HG03280 (cell line): Measurements from ENCODE around the gene UPK2.
"Not testable (repeated sequence)": the region's sequence is repeated elsewhere in the genome, so short reads cannot be mapped to it uniquely, and the experiment has no call there.

Experiments
- ATAC-seq: cut with Tn5 transposase; IDR thresholded peaks from one replicate; pipeline ENCODE4 v1.9.1; 2021; ENCODE audit warnings: mild to moderate bottlenecking, moderate library complexity; ENCODE audit not compliant: unreplicated experiment

The UPK2 gene

DNA sequence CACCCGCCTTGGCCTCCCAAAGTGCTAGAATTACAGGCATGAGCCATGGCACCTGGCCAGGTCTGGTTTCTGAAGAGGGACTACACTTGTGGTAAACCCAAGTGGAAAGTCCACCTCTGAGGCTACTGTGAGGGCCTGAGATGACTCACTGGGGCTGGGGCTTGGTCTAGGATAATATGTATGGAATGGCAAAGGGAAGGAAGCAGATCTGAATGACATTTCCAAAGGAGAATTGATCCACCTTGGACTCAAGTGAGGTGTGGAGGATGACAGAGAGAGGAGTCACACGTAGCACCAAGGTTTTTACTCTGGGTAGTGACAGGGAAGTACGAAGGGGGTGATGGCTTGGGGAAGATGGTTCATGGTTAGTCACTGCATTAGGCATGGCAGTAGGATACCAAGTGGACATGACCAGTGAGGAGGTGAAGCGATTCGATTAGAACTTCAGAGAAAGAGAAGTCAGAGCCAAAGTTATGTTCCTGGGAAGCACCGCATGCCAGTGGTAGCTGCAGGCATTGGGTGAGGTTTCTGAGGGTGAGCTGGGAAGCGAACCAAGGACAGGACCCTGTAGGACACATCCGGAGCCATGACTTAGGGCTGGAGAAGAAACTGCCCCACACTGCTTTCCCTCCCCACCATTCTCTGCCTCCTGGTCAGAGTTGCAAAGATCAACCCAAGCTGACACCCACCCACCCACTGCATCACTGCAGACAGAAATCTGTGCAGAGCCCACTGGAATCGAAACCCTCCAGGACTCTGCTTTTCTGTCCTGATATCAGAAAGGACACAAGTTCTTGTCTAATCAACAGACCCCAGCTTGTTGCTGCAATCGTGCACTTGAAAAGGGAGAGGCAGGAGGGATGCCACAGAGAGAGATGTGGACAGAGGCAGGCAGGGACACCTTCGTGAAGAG lies 17.4 kb upstream of the UPK2 start:
- no peak for ATAC-seq

DNA sequence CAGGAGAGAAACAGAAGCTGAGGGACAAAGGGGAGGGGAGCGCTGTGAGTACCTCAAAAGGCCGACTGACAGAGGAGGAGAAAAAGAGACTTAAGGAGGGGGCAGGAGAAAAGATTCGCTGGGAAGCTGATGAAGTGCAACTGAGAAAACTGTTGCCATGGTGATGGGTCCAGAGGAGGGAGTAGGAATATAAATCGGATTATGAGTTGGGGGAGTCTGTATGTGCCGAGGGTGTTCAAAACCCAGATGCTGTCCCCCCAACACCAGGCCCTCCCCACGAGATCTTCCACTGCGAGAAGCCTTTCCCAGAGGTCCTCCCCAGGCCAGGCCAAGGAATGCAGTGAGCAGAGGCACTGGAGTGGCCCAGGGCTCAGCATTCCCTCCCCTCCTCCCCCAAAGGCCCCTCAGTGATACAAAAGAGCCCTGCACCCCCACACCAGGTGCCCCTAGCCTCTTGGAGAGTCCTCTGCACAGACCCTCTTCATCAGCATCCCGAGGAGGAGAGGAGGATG lies 16.6 kb upstream of the UPK2 start:
- no peak for ATAC-seq

DNA sequence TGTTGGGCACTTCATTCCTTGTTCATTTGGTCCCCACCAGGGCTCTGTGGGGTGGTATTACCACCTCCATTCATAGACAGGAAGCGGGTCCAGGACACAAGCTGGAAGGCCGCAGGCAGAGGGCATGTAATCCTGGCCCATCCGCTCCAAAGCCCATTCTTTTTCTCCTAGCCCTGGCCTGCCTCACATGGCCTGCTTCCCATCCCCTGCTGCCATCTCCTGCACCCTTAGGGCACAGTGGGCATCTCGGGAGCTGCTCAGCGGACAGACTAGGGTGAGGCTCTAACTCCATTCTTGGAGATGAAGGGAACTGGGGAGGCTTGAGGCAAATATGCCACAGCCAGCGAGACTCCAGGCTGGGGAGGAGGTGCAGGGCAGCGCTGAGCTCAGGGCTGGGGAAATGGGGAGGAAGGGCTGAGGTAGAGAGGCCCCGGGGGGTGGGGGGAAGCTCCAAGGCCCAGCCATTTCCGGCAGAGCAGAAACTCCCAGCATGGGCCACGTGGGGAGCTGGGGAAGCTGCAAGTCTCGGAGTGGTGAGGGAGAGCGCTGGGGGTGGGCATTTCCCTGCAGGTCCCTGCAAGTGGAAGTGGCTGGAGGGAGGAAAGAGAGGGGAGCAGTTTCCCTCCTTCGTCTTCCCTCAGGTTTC lies 16.0 kb upstream of the UPK2 start:
- no peak for ATAC-seq

DNA sequence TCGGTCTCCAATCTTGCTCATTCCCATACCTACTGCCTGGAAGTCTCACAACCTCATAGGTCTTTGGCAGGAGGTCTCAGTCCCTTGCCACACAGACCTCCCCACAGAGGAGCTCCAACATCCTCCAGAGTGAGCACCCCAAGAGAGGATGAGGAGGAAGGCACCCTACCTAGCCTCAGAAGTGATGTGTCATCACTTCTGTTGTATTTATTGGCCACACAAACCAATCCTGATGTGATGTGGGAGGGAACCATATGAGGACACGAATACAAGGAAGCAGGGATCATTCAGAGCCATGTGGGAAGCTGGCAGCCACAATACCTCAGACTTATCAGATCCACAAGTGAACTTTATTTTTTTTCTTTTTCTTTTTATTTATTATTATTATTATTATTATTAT lies 9.0 kb upstream of the UPK2 start:
- no peak for ATAC-seq

DNA sequence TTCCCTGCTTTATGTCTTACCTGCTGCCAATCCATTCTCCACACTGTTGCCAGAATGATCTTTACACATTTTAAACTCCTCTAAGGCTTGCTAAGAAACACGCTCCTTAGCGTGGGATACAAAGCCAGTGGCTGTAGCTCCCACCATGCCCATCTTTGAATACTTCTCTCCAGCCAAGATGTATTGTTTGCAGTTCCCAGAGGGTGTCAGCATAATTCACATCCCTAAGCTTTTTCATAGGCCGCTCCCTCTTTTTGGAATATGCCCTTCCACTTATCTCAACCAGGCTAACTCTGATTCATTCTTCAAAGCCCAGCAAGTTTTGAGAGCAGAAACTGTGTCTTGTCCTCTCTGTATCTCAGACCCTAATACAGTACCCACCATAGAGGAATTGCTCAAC lies 8.1 kb upstream of the UPK2 start:
- ATAC-seq = no peak

DNA sequence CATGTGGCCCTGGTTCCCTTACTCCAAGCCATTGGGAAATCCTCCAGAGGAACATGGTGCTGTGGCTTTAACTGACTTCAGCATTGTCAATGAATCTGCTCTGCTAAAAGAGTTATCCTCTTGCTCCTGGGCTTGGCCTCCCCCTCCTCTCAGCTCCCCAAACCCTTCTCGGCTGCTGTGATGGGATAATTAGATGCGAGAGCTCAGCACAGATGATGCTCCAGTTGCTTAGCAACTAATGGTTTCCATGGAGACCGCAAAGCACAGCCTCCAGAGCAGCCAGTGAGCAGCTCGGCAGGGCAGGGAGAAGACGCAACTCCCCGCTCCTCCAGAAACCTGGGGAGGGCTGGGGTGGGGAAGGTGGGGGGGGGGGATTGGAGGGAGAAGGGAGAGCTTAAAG lies 2.8 kb upstream of the UPK2 start:
- ATAC-seq = no peak

DNA sequence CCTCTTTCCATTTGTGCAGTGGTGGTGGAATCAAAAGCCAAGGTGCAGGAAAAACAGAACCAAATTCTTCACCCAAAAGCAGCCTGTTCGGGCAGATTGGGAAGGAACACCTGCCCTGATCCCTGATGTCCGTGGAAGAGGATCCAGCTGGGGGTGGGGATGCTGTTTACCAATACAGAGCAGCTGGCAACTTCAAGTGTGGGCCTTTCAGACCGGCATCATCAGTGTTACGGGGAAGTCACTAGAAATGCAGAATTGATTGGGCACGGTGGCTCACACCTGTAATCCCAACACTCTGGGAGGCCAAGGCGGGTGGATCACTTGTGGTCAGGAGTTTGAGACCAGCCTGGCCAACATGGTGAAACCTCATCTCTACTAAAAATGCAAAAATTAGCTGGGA lies 2.1 kb upstream of the UPK2 start:
- ATAC-seq = not testable (repeated sequence)

DNA sequence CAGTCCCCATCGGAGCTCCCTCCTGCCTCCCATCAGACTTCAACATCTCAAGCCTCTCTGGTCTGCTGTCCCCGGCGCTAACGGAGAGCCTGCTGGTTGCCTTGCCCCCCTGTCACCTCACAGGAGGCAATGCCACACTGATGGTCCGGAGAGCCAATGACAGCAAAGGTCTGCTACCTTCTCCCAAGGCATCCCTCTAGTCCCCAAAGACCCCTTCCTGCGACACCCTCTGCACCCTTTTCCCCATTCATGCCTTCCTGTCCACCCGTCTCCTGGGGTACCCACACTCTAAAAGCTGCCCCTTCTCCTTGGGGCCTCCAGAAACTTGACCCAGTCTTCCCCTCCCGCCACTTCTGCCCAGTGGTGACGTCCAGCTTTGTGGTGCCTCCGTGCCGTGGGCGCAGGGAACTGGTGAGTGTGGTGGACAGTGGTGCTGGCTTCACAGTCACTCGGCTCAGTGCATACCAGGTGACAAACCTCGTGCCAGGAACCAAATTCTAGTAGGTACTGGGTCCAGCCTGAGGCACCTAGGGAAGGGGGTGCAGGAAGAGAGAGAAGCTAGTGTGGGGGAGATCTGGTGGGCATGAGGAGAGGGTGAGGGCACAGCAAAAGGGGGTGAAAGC lies 860 bp downstream of the UPK2 start:
- no peak for ATAC-seq

DNA sequence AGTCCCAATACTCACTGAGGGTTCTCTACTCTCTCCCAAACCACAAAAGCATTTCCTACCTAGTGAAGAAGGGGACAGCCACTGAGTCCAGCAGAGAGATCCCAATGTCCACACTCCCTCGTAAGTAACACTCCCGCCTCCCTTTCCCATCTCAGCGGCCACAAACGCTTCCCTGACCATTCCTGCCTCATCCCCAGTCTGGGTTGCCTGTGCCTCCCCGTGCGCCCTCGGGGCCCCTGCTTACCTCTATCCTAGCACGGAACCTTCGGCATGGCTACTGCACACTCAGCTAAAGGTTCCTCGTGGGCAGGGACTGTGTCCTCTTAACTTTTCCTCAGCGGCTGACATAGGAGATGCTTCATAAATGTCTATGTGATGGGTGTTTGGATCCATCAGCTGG lies 1.5 kb downstream of the UPK2 start:
- ATAC-seq = no peak

DNA sequence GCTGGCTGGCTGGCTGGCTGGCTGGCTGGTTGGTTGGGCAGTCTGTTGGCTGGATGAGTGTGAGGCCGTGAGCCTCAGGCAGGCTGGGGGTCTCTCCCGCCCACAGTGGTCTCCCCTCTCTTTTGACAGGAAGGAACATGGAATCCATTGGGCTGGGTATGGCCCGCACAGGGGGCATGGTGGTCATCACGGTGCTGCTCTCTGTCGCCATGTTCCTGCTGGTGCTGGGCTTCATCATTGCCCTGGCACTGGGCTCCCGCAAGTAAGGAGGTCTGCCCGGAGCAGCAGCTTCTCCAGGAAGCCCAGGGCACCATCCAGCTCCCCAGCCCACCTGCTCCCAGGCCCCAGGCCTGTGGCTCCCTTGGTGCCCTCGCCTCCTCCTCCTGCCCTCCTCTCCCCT lies 1.9 kb downstream of the UPK2 start:
- ATAC-seq = no peak

DNA sequence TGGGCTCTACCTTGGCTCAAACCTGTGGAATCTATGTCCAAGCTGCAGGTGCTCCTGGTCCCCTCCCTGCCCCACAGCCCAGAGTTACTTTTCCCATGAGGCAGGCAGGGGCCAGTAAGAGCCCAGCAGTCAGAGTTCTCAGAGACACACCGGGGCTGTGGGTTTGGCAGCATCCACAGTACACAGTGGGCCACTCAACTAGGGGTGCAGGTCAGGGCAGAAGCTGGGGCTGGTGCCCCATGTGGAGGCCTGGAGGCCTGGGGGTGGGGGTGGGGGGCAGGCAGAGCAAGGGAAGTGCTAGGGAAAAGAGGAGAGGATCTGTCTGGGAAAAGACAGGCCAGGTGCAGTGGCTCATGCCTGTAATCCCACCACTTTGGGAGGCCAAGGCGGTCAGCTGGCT lies 2.5 kb downstream of the UPK2 start:
- no peak for ATAC-seq

DNA sequence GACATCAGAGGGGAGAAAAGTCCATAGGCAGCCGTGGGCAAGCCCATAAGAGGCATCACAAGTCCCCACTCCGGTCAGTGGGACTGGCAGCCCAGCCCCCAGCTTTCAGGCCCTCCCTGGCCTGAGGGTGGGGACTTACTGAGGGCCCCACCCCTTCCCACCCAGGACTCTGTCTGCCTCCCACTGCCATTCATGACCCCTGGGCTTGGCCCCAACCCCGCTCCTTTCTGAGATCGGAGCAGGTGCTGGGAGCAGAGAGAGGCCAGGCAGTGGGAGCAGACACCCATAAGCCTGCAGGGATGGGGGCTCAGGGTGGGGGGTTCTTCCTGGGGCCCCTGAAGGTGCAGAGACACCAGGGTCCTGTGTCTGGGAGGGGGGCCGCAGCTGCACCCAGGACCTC lies 5.1 kb downstream of the UPK2 start:
- ATAC-seq = no peak

DNA sequence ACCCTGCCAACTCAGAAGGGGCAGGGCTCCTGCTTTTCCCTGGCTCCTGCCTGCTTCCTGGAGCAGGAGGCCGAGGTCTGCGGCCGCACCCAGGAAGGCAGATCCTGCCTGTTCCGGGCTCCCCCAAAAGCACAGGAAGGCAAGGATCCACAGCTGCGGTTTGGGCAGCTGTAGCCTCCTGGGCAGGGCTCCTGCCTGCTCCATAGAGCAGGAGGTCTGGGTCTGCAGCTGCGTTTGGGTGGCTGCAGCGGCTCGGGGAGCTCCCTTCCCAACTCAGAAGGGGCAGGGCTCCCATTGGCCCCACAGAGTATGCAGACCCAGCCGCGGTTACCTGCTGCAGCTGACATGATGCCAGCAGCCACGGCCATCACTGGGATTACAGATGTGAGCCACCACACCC lies 5.5 kb downstream of the UPK2 start:
- no peak for ATAC-seq

DNA sequence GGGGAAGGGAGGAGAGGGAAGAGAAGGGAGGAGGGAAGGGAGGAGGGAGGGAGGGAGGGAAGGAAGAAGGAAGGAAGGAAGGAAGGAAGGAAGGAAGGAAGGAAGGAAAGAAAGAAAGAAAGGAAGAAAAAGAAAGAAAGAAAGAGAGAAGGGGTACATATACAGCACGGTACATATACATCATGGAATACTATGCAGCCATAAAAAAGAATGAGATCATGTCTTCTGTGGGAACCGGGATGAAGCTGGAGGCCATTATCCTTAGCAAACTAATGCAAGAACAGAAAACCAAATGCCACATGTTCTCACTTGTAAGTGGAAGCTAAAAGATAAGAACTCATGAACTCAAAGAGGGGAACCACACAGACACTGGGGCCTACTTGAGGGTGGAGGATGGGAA lies 13.4 kb downstream of the UPK2 start:
- not testable (repeated sequence) for ATAC-seq

DNA sequence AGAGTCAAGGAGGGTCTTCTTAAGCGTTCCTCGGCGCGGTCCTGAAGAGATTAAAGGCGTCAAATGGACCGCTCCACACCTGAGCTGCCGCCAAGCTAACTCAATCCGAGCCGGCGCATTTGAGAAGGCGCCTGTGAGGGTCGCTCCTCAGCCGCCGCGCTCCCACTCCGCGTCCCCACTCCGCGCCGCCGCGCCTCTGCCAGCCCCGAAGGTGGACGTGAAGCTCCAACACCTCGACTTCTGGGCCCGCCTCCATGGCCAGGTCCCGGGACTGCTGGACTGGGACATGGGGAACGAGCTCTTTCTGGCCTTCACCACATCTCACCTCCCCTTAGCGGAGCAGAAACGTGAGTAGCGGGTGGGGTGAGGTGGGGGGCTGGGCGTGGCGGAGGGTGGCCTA lies 15.5 kb downstream of the UPK2 start, which contains the start of gene FOXR1:
Gene FOXR1 (plus strand): TSS at position 116 of the 400 bp plus-strand sequence. CDS start 171 bp downstream, at position 287.
- ATAC-seq = no peak

DNA sequence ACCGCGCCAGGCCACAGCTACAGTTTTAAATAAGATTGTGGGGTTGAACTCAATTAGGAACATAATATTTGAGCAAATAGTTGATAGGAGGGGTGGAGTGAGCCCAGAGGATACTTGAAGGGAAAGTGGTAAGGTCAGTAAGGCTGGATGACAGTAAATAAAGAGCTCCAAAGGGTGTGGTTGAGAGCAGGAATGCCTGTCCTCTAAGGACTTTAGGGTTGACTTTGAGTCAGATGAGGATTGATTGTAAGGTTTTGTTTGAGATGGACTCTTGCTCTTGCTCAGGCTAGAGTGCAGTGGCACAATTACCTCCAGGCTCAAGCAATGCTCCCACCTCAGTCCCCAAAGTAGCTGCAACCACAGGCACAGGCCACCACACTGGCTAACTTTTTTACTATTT lies 17.9 kb downstream of the UPK2 start:
- ATAC-seq = no peak

DNA sequence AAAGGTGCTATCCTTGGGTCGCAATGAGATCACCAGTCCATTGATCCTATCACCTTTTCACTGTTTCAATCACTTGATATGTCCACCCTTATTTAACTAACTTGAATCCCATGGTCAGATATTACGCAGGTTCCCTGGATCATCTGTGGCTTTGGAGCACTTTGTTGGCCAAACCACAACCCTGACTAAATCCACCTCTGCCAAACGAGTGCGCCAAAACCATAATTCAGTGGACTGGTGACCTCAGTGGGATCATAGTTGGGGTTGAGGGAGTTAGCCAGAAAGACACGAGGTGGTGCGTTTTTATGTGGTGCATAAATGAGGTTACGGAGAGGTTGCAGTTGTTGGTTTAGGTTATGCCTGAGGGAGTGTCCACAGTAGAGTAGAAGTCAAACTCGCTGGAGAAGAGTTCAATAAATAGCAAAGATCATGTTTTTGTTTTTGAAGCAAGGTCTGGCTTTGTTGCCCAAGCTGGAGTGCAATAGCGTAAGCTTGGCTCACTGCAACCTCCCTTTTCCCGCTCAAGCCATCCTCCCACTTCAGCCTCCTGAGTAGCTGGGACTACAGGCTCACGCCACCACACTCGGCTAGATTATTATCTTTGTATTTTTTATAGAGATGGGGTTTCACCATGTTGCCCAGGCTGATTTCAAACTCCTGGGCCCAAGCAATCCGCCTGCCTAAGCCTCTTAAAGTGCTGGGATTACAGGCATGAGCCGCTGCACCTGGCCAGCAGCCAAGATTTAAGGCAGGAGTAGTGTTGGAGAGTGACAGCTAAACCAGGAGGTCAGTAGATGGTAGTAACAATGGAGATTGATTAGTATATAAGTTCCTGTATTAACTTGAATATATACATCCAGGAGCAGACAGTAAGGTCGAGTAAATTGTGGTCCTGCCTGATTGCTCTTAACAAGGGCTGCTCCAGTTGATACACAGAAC lies 19.9 kb downstream of the UPK2 start:
- ATAC-seq = no peak

DNA sequence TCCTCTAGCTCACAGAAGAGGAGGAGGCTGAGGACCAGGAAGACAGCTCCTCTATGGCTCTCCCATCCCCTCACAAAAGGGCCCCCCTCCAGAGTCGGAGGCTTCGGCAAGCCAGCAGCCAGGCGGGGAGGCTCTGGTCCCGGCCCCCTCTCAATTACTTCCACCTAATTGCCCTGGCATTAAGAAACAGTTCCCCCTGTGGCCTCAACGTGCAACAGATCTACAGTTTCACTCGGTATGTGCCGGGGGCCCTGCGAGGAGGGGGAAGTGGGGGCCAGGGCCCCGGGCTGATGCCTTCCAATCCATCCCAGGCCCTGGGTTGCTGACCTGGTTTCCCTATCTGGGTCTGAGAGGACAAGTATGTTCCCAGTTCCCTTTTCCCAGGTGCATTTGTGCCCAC lies 23.3 kb downstream of the UPK2 start:
- no peak for ATAC-seq

DNA sequence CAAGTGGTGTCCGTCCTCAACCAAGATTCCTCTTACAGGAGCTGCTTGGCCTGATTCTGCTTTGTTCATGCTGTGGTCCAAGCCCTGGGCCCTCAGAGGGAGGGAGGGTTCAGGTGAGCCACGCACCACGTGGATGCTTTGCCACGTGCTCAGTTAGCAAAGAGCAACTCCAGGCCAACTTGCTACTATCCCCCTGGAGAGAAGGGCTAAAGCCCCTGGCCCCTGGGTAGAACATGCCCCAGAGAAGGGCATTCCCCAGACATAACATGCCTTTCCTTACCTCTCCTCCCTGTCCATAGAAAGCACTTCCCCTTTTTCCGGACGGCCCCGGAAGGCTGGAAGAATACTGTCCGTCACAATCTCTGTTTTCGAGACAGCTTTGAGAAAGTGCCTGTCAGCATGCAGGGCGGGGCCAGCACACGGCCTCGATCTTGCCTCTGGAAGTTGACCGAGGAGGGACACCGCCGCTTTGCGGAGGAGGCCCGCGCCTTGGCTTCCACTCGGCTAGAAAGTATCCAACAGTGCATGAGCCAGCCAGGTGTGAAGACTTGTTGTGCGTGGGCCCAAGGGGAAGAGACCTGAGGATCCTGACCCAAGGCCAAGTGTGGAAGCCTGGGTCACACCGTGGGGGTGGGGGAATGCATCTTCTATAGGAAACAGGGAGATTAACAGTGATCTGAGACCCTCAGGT lies 24.2 kb downstream of the UPK2 start:
- ATAC-seq = no peak

DNA sequence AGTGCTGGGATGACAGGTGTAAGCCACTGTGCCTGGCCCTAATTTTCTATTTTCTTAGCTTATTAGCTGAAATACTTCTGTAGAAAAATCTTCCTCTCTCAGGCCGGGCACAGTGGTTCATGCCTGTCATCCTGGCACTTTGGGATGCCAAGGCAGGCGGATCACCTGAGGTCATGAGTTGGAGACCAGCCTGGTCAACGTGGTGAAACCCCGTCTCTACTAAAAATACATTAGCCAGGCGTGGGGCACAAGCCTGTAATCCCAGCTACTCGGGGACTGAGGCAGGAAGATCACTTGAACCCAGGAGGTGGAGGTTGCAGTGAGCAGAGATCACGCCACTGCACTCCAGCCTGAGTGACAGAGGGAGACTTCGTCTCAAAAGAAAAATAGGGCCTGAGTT lies 28.2 kb downstream of the UPK2 start:
- not testable (repeated sequence) for ATAC-seq
